K562 (cell line): ENCODE data around the gene MITF. TPM values are rescaled to one million over a fixed set of nuclear protein-coding genes. Genes with fewer than 3 reads are reported as not detected.

Experiments used
- CHCHD3 ChIP-seq: fragments of 250-450 bp; sonication (Bioruptor Pico); IDR thresholded peaks from 2 replicates; pipeline ENCODE4 v2.1.2; 2022; ENCODE audit warnings: mild to moderate bottlenecking
- GABPB2 ChIP-seq: fragments of 250-450 bp; sonication (Bioruptor Pico); conservative IDR thresholded peaks from 2 replicates; pipeline ENCODE4 v1.5.1; 2021; ENCODE audit warnings: mild to moderate bottlenecking
- GATA2 ChIP-seq: sonication (generic); formaldehyde crosslinking; IDR thresholded peaks from 2 replicates; pipeline ENCODE4 v1.4.0; 2020; ENCODE audit warnings: mild to moderate bottlenecking, missing genetic modification reagents
- GTF2E2 ChIP-seq: fragments of 200-800 bp; sonication (Bioruptor generic); IDR thresholded peaks from 2 replicates; pipeline ENCODE4 v1.6.1; 2016; ENCODE audit warnings: missing genetic modification characterization, missing compliant biosample characterization
- LEF1 ChIP-seq: fragments of 450-650 bp; IDR thresholded peaks from 2 replicates; pipeline ENCODE4 v1.6.1; 2016; ENCODE audit warnings: mild to moderate bottlenecking
- MYBL2 ChIP-seq, 2 experiments: fragments of 450-650 bp in 1 of 2; sonication (generic) in 1 of 2; formaldehyde crosslinking in 1 of 2; IDR thresholded peaks; 2 replicates each; pipeline versions ENCODE4 v1.6.1 to v1.8.1; 2017 to 2022; ENCODE audit warnings: borderline replicate concordance in 1 of 2, inconsistent platforms in 1 of 2, low read depth in 1 of 2, mild to moderate bottlenecking in 1 of 2, missing genetic modification reagents in 1 of 2, moderate library complexity in 1 of 2
- NCOA2 ChIP-seq, 2 experiments: fragments of 450-650 bp; IDR thresholded peaks; 2 replicates each; pipeline ENCODE4 v1.6.1; 2018; ENCODE audit warnings: mild to moderate bottlenecking in 2 of 2, moderate library complexity in 1 of 2; ENCODE audit not compliant: partially characterized antibody in 2 of 2
- RBFOX2 ChIP-seq: fragments of 200-400 bp; formaldehyde crosslinking; IDR thresholded peaks from 2 replicates; pipeline ENCODE4 v1.6.1; 2017; ENCODE audit warnings: low read depth, mild to moderate bottlenecking, low read length, moderate library complexity
- SP2 ChIP-seq: IDR thresholded peaks from 2 replicates; pipeline ENCODE4 v1.6.1; 2011; ENCODE audit warnings: mild to moderate bottlenecking, low read depth, low read length, moderate library complexity; ENCODE audit not compliant: poor library complexity, severe bottlenecking; ENCODE audit errors: extremely low read depth
- ZBTB17 ChIP-seq: fragments of 450-650 bp; formaldehyde crosslinking; IDR thresholded peaks from 2 replicates; pipeline ENCODE4 v1.4.0; 2020; ENCODE audit warnings: mild to moderate bottlenecking
- ZEB2 ChIP-seq: fragments of 450-650 bp; IDR thresholded peaks from 2 replicates; pipeline ENCODE4 v1.6.1; 2016
- ZNF324 ChIP-seq: fragments of 250-450 bp; sonication (Bioruptor Pico); IDR thresholded peaks from 2 replicates; pipeline ENCODE4 v1.4.0; 2020; ENCODE audit warnings: mild to moderate bottlenecking
- ZNF717 ChIP-seq: fragments of 250-450 bp; sonication (Bioruptor Pico); IDR thresholded peaks from 2 replicates; pipeline ENCODE4 v1.5.0; 2021
- polyA plus RNA-seq, 8 experiments: library from polyadenylated mRNA; depleted of rRNA in 4 of 8; stranded (reverse) in 5 of 8; unstranded in 3 of 8; fragments of >200 nt; fragmentation: Nextera tagmentation in 2 of 8; fragmentation: Illumina TruSeq in 1 of 8; extraction: Ambion mirVana in 2 of 8; extraction: Trizol in 1 of 8; gene quantifications; 2 replicates each; pipeline versions ENCODE4 v1.2.1 to v1.2.3, GENCODE V29; 2011 to 2014; ENCODE audit warnings: inconsistent platforms in 1 of 8, missing spikeins in 1 of 8
- total RNA-seq, 7 experiments: library from RNA; depleted of rRNA in 6 of 7; stranded (reverse); fragments of >200 nt in 6 of 7; fragmentation: Illumina TruSeq in 2 of 7; extraction: Trizol in 2 of 7; gene quantifications; 2 replicates each; pipeline versions ENCODE4 v1.2.1 to v1.2.3, GENCODE V29; 2011 to 2021; ENCODE audit warnings: low replicate concordance in 1 of 7
- TF ChIP-seq, protein P1 (sequence below): sonication (generic); formaldehyde crosslinking; IDR thresholded peaks from 2 replicates; pipeline ENCODE4 v1.8.1; 2023; ENCODE audit warnings: mild to moderate bottlenecking, missing genetic modification reagents, moderate library complexity

MITF gene
- total and polyA plus RNA-seq, 9 of the 15 experiments (the other 6 are each of a cell fraction or from before 2014, with no cell fraction given) = 5.6 to 14.9 (median 11.1) TPM

DNA sequence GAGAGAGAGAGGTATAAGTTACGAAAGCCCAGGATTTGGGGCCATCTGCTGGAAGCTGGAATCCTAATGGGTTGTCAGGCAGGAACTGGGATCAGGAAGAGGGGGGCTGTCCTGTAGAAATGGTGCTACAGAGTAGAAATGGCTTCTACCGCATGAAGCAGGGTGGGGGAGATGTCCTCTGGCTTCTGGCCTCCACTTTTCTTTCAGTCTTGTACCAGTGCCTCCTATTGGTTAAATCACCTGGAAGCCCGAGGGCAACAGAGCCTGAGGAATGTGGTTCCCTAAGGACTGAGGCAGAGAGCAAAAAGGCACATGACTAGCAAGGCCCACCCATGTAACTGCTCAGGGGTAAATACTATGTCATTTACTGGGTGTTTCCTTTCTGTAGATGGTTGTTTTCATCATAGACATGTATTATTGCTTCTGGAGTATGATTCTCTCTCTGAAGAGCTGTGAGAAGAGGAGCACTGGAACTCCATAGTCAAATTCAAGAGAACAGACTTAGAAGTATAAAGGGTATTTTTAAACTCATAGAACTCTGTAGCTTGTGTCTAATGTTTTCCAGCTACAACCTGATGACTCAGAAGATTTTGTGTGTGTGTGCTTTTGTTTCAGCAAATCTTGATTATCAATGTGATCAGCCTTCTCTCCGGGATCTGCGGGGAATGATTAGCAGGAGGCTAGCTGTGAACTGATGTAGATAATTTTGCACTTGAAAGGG is 20.2 kb upstream of the MITF start (continued):
- TF ChIP-seq GATA2 (CRISPR knock-in tag) (peak; percentile 42; the same call in 1 of the 2 replicates), ZEB2 (no peak), ZNF324 (CRISPR knock-in tag) (no peak), ZNF717 (no peak), SP2 (no peak), LEF1 (peak; percentile 80), RBFOX2 (no peak), GABPB2 (CRISPR knock-in tag) (no peak), CHCHD3 (CRISPR knock-in tag) (no peak), GTF2E2 (tag) (no peak), NCOA2 (IDR thresholded peaks at IDR 0.05; ENCODE audit: partially characterized antibody in 2 of 2) (no peak), MYBL2 (IDR thresholded peaks at IDR 0.05; ENCODE audit: low read depth) (no peak), MYBL2 (CRISPR knock-in tag; IDR thresholded peaks at IDR 0.05; ENCODE audit: borderline replicate concordance) (no peak), ZBTB17 (no peak)
- TF ChIP-seq, protein P1, sequence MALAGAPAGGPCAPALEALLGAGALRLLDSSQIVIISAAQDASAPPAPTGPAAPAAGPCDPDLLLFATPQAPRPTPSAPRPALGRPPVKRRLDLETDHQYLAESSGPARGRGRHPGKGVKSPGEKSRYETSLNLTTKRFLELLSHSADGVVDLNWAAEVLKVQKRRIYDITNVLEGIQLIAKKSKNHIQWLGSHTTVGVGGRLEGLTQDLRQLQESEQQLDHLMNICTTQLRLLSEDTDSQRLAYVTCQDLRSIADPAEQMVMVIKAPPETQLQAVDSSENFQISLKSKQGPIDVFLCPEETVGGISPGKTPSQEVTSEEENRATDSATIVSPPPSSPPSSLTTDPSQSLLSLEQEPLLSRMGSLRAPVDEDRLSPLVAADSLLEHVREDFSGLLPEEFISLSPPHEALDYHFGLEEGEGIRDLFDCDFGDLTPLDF (CRISPR knock-in tag) = no peak
- TF ChIP-seq, all 486 proteins: peak for 47
